NT2/D1 (cell line): Measurements from ENCODE around the gene MPP1.

Experiments
- DNase-seq: peaks from one replicate; pipeline ENCODE4 v3.0.0-alpha.2; 2011; ENCODE audit warnings: low read depth, low spot score
- H3K27me3 ChIP-seq: 2 replicates; pipeline ENCODE4 v1.6.0; 2011; ENCODE audit warnings: mild to moderate bottlenecking; ENCODE audit not compliant: insufficient read length, insufficient read depth
- H3K36me3 ChIP-seq: 2 replicates; pipeline ENCODE4 v1.6.1; 2011; ENCODE audit warnings: mild to moderate bottlenecking, low read length, mixed read lengths; ENCODE audit not compliant: insufficient read depth, insufficient read length
- H3K4me1 ChIP-seq: 2 replicates; pipeline ENCODE4 v1.5.1; 2011; ENCODE audit not compliant: insufficient read depth, insufficient read length
- H3K4me3 ChIP-seq: 2 replicates; pipeline ENCODE4 v1.5.1; 2011; ENCODE audit warnings: low read depth; ENCODE audit not compliant: insufficient read length
- H3K9ac ChIP-seq: 2 replicates; pipeline ENCODE4 v1.6.0; 2011; ENCODE audit warnings: low read depth; ENCODE audit not compliant: insufficient read length
- H3K9me3 ChIP-seq: 2 replicates; pipeline ENCODE4 v1.5.1; 2011; ENCODE audit warnings: mild to moderate bottlenecking, low read length; ENCODE audit not compliant: insufficient read depth
- SUZ12 ChIP-seq: IDR thresholded peaks from 2 replicates; pipeline ENCODE4 v1.6.1; 2011; ENCODE audit not compliant: insufficient read length, insufficient read depth; ENCODE audit errors: extremely low read depth
- YY1 ChIP-seq: IDR thresholded peaks from 2 replicates; pipeline ENCODE4 v1.6.1; 2011; ENCODE audit not compliant: insufficient read length, insufficient read depth
- ZNF274 ChIP-seq: IDR thresholded peaks from 2 replicates; pipeline ENCODE4 v1.6.1; 2011; ENCODE audit warnings: mild to moderate bottlenecking, low read depth, low read length

MPP1 gene

GRCh38 chrX:154779261-154779660 lies 26.0 kb downstream of the MPP1 start:
- no peaks in the 10 kb centered on the region for H3K27me3 ChIP-seq
- TF ChIP-seq ZNF274 (no peak), YY1 (no peak), SUZ12 (no peak)
- H3K9ac ChIP-seq: no peak overlapping the region
- H3K4me3 ChIP-seq: no peak overlapping the region
- DNase-seq: no peak
- H3K36me3 ChIP-seq: peaks cover 30% of the 10 kb centered on the region
- H3K9me3 ChIP-seq: no peaks in the 10 kb centered on the region
- peaks cover 2% of the 10 kb centered on the region for H3K4me1 ChIP-seq

- TF ChIP-seq YY1 (no peak), SUZ12 (no peak), ZNF274 (no peak)
- Histone ChIP-seq H3K36me3 (peaks cover 40% of the 10 kb centered on the region), H3K9me3 (no peaks in the 10 kb centered on the region), H3K9ac (no peak overlapping the region), H3K27me3 (no peaks in the 10 kb centered on the region), H3K4me1 (peaks cover 2% of the 10 kb centered on the region), H3K4me3 (no peak overlapping the region)
- no peak for DNase-seq
Observed at GRCh38 chrX:154776753-154777152, 28.5 kb downstream of the MPP1 start.

GRCh38 chrX:154775419-154776349 lies 29.6 kb downstream of the MPP1 start:
- H3K36me3 ChIP-seq: peaks cover 41% of the 10 kb centered on the region
- DNase-seq: no peak
- H3K4me1 ChIP-seq: peaks cover 2% of the 10 kb centered on the region
- TF ChIP-seq SUZ12 (no peak), ZNF274 (no peak), YY1 (no peak)
- no peaks in the 10 kb centered on the region for H3K27me3 ChIP-seq
- no peak overlapping the region for H3K9ac ChIP-seq
- H3K9me3 ChIP-seq: no peaks in the 10 kb centered on the region
- no peak overlapping the region for H3K4me3 ChIP-seq

- DNase-seq: no peak
- no peaks in the 10 kb centered on the region for H3K9me3 ChIP-seq
- no peak for TF ChIP-seq ZNF274
- TF ChIP-seq YY1: no peak
- no peak for TF ChIP-seq SUZ12
- H3K36me3 ChIP-seq: peaks cover 48% of the 10 kb centered on the region
- H3K4me1 ChIP-seq: peaks cover 2% of the 10 kb centered on the region
- no peak overlapping the region for H3K9ac ChIP-seq
- no peaks in the 10 kb centered on the region for H3K27me3 ChIP-seq
- no peak overlapping the region for H3K4me3 ChIP-seq
Observed at GRCh38 chrX:154774622-154775021, 30.7 kb downstream of the MPP1 start.

- TF ChIP-seq ZNF274: no peak
- Histone ChIP-seq H3K9ac (peak within 1 kb of the TSS; percentile 85), H3K4me3 (peak within 1 kb of the TSS; percentile 75), H3K36me3 (peaks cover 30% of the 10 kb centered on the region), H3K27me3 (no peaks in the 10 kb centered on the region), H3K4me1 (no peaks in the 10 kb centered on the region), H3K9me3 (no peaks in the 10 kb centered on the region)
- DNase-seq: peak; percentile 84
Observed at GRCh38 chrX:154762537-154763296, 42.6 kb downstream of the MPP1 start, which contains the start of gene DKC1. Gene DKC1, plus strand, starts transcription at chrX:154762864. Its CDS starts 102 bp downstream, at chrX:154762966.

- H3K27me3 ChIP-seq: no peaks in the 10 kb centered on the region
- H3K9ac ChIP-seq: peak overlapping the region; percentile 21
- no peak for DNase-seq
- no peak for TF ChIP-seq ZNF274
- TF ChIP-seq YY1: no peak
- no peak for TF ChIP-seq SUZ12
- H3K36me3 ChIP-seq: peaks cover 25% of the 10 kb centered on the region
- H3K4me1 ChIP-seq: no peaks in the 10 kb centered on the region
- H3K9me3 ChIP-seq: no peaks in the 10 kb centered on the region
- peak overlapping the region; percentile 24 for H3K4me3 ChIP-seq
Observed at GRCh38 chrX:154761977-154762536, 43.2 kb downstream of the MPP1 start.

- no peak overlapping the region for H3K9ac ChIP-seq
- no peak overlapping the region for H3K4me3 ChIP-seq
- H3K36me3 ChIP-seq: peaks cover 3% of the 10 kb centered on the region
- H3K27me3 ChIP-seq: no peaks in the 10 kb centered on the region
- no peaks in the 10 kb centered on the region for H3K9me3 ChIP-seq
- no peak for DNase-seq
- H3K4me1 ChIP-seq: no peaks in the 10 kb centered on the region
- TF ChIP-seq SUZ12 (no peak), YY1 (no peak)
Observed at GRCh38 chrX:154758696-154759095, 46.6 kb downstream of the MPP1 start.
